LNCaP clone FGC (cell line): ENCODE measurements around the gene RPS6KA1.

Experiments
- DNase-seq: peaks from one replicate; pipeline ENCODE4 v3.0.0-alpha.2; 2011; ENCODE audit warnings: low read depth
- H3K4me3 ChIP-seq: 2 replicates; pipeline ENCODE4 v1.5.1; 2011; ENCODE audit warnings: mild to moderate bottlenecking, low read depth, low read length, control low read depth
- CTCF ChIP-seq: IDR thresholded peaks from 2 replicates; pipeline ENCODE4 v1.5.1; 2012; ENCODE audit warnings: mild to moderate bottlenecking; ENCODE audit not compliant: control insufficient read depth, insufficient read depth; ENCODE audit errors: extremely low read depth

RPS6KA1 gene

GRCh38 chr1:26560403-26560780, 30.8 kb downstream of the RPS6KA1 start:
- no peak for TF ChIP-seq CTCF
- no peak for DNase-seq
- H3K4me3 ChIP-seq, result no peak overlapping the region

DNA sequence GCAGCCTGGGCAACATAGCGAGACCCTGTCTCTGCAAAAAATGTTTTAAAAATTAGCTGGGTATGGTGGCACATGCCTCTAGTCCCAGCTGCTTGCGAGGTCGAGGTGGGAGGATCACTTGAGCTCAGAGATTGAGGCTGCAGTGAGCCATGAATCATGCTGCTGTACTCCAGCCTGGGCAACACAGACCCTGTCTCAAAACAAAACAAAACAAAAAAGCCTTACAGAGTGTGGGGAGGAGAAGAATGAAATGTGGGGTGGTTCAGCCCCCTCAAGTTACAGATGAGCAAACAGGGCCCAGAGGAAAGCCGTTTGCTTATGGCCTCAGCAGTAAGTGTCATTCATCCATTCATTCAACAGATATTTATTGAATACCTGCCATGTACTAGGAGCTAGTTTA, 40.7 kb downstream of the RPS6KA1 start:
- TF ChIP-seq CTCF, result no peak
- H3K4me3 ChIP-seq, result no peak overlapping the region
- no peak for DNase-seq

- no peak for TF ChIP-seq CTCF
- no peak overlapping the region for H3K4me3 ChIP-seq
- no peak for DNase-seq
Measured at GRCh38 chr1:26571381-26571780, 41.8 kb downstream of the RPS6KA1 start.

GRCh38 chr1:26574018-26574417, 44.5 kb downstream of the RPS6KA1 start:
- no peak overlapping the region for H3K4me3 ChIP-seq
- no peak for DNase-seq
- no peak for TF ChIP-seq CTCF

GRCh38 chr1:26574719-26575251, 45.2 kb downstream of the RPS6KA1 start:
- DNase-seq, result no peak
- TF ChIP-seq CTCF, result no peak
- no peak overlapping the region for H3K4me3 ChIP-seq

- no peak overlapping the region for H3K4me3 ChIP-seq
- no peak for DNase-seq
- no peak for TF ChIP-seq CTCF
Measured at GRCh38 chr1:26575348-26575747, 45.8 kb downstream of the RPS6KA1 start.

DNA sequence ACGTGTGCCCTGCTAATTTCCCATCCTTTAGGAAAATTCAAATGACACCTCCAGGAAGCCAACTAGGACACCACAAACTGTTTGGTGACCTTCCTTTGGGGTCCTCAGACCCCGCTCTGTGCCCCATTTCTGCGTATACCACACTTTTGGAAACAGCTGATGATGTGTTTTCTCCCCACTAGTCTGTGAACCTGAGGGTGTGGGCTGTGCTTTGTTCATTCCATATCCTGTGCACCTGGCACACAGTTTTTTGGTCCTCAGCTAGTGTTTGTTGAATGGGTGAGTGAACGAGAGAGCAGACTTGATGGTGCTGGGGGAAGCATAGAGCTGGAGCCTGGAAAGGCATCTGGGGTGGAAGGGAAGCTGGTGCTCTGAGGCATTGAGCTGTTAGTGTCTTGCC, 48.6 kb downstream of the RPS6KA1 start:
- no peak for DNase-seq
- no peak overlapping the region for H3K4me3 ChIP-seq
- TF ChIP-seq CTCF, result no peak
